H9 (cell line): ENCODE results near the gene FARP2. TPM values are rescaled to one million over a fixed set of nuclear protein-coding genes. Genes with fewer than 3 reads are reported as not detected.

Experiments
- DNase-seq: peaks from one replicate; pipeline ENCODE4 v3.0.0-alpha.2; 2017
- H2AFZ ChIP-seq: one replicate; pipeline ENCODE4 v1.6.1; 2013; ENCODE audit warnings: mild to moderate bottlenecking, low read length, control low read depth, moderate library complexity
- H2AK5ac ChIP-seq: 2 replicates; pipeline ENCODE4 v1.6.1; 2013; ENCODE audit warnings: low read length, control low read depth, mixed read lengths; ENCODE audit not compliant: insufficient read length
- H2BK120ac ChIP-seq: one replicate; pipeline ENCODE4 v1.6.1; 2013; ENCODE audit warnings: low read depth, mild to moderate bottlenecking, low read length, control low read depth, inconsistent platforms; ENCODE audit not compliant: poor library complexity, severe bottlenecking
- H2BK12ac ChIP-seq: 2 replicates; pipeline ENCODE4 v1.6.1; 2013; ENCODE audit warnings: low read length, control low read depth, mixed read lengths, low read depth; ENCODE audit not compliant: insufficient read length
- H2BK15ac ChIP-seq: 2 replicates; pipeline ENCODE4 v1.6.1; 2013; ENCODE audit warnings: low read depth, low read length, control low read depth
- H2BK20ac ChIP-seq: one replicate; pipeline ENCODE4 v1.6.1; 2013; ENCODE audit warnings: low read depth, mild to moderate bottlenecking, low read length, control low read depth, inconsistent platforms; ENCODE audit not compliant: poor library complexity, severe bottlenecking
- H2BK5ac ChIP-seq: 2 replicates; pipeline ENCODE4 v1.6.1; 2013; ENCODE audit warnings: low read length, control low read depth, mixed read lengths; ENCODE audit not compliant: insufficient read length
- H3K14ac ChIP-seq: 2 replicates; pipeline ENCODE4 v1.6.1; 2013; ENCODE audit warnings: low read length, control low read depth; ENCODE audit not compliant: insufficient read depth
- H3K18ac ChIP-seq: 2 replicates; pipeline ENCODE4 v1.6.1; 2013; ENCODE audit warnings: low read depth, mild to moderate bottlenecking, mixed read lengths, low read length, control low read depth; ENCODE audit not compliant: insufficient read length
- H3K23ac ChIP-seq: 2 replicates; pipeline ENCODE4 v1.6.1; 2013; ENCODE audit warnings: low read length, control low read depth, mixed read lengths, low read depth; ENCODE audit not compliant: insufficient read length
- H3K23me2 ChIP-seq: 2 replicates; pipeline ENCODE4 v1.6.1; 2013; ENCODE audit warnings: low read depth, mild to moderate bottlenecking, mixed read lengths, low read length, control low read depth; ENCODE audit not compliant: insufficient read length, poor library complexity, severe bottlenecking
- H3K27ac ChIP-seq: 2 replicates; pipeline ENCODE4 v1.5.1; 2013; ENCODE audit warnings: low read length, control low read depth, mixed read lengths, low read depth; ENCODE audit not compliant: insufficient read length
- H3K27me3 ChIP-seq: 2 replicates; pipeline ENCODE4 v1.6.1; 2013; ENCODE audit warnings: low read length, control low read depth, inconsistent platforms; ENCODE audit not compliant: insufficient read depth
- H3K4ac ChIP-seq: 2 replicates; pipeline ENCODE4 v1.6.1; 2013; ENCODE audit warnings: low read depth, mild to moderate bottlenecking, control low read depth, inconsistent platforms, low read length, moderate library complexity
- H3K4me1 ChIP-seq: 2 replicates; pipeline ENCODE4 v1.6.1; 2013; ENCODE audit warnings: low read length, control low read depth, inconsistent platforms; ENCODE audit not compliant: insufficient read depth
- H3K4me2 ChIP-seq: 2 replicates; pipeline ENCODE4 v1.6.1; 2013; ENCODE audit warnings: low read length, control low read depth, mixed read lengths; ENCODE audit not compliant: insufficient read length, insufficient read depth
- H3K56ac ChIP-seq: 2 replicates; pipeline ENCODE4 v1.6.1; 2013; ENCODE audit warnings: low read depth, mild to moderate bottlenecking, mixed read lengths, low read length, control low read depth; ENCODE audit not compliant: insufficient read length
- H3K79me1 ChIP-seq: 2 replicates; pipeline ENCODE4 v1.6.1; 2013; ENCODE audit warnings: low read depth, mild to moderate bottlenecking, moderate library complexity, low read length, control low read depth, inconsistent platforms; ENCODE audit not compliant: insufficient read depth, poor library complexity, severe bottlenecking
- H3K79me2 ChIP-seq: 2 replicates; pipeline ENCODE4 v1.6.1; 2013; ENCODE audit warnings: low read length, control low read depth, inconsistent platforms; ENCODE audit not compliant: insufficient read depth
- H3K9ac ChIP-seq: 2 replicates; pipeline ENCODE4 v1.6.1; 2013; ENCODE audit warnings: low read length, control low read depth, mixed read lengths; ENCODE audit not compliant: insufficient read length; ENCODE audit errors: extremely low read depth
- H3K9me3 ChIP-seq: one replicate; pipeline ENCODE4 v1.6.1; 2013; ENCODE audit warnings: low read depth, low read length, inconsistent platforms; ENCODE audit not compliant: control insufficient read depth
- H3T11ph ChIP-seq: one replicate; pipeline ENCODE4 v1.6.1; 2013; ENCODE audit warnings: mild to moderate bottlenecking, low read length, control low read depth, inconsistent platforms
- H4K20me1 ChIP-seq: one replicate; pipeline ENCODE4 v1.6.1; 2013; ENCODE audit not compliant: control insufficient read depth, insufficient read length, insufficient read depth
- H4K5ac ChIP-seq: 2 replicates; pipeline ENCODE4 v1.6.1; 2013; ENCODE audit warnings: low read depth, mild to moderate bottlenecking, mixed read lengths, low read length, control low read depth; ENCODE audit not compliant: insufficient read length
- H4K8ac ChIP-seq: replicated peaks from 2 replicates; pipeline ENCODE4 v1.6.1; 2013; ENCODE audit warnings: low read length, control low read depth, mixed read lengths, low read depth; ENCODE audit not compliant: insufficient read length
- H4K91ac ChIP-seq: 2 replicates; pipeline ENCODE4 v1.6.1; 2013; ENCODE audit warnings: low read depth, mild to moderate bottlenecking, moderate library complexity, mixed read lengths, low read length, control low read depth; ENCODE audit not compliant: insufficient read length
- H3K27ac Mint-ChIP-seq, 3 experiments: 2 replicates in 2 of 3; 3 replicates in 1 of 3; pipeline ENCODE4 v1.8.0; 2020 to 2021; ENCODE audit warnings: mixed read lengths in 3 of 3, mild to moderate bottlenecking in 1 of 3, moderate library complexity in 1 of 3
- H3K27me3 Mint-ChIP-seq: 2 replicates; pipeline ENCODE4 v1.8.0; 2021; ENCODE audit warnings: low read depth, mild to moderate bottlenecking, moderate library complexity, mixed read lengths
- H3K36me3 Mint-ChIP-seq, 3 experiments: 2 replicates in 2 of 3; 3 replicates in 1 of 3; pipeline ENCODE4 v1.8.0; 2020 to 2021; ENCODE audit warnings: low read depth in 3 of 3, mixed read lengths in 3 of 3; ENCODE audit not compliant: insufficient read depth in 1 of 3
- H3K4me1 Mint-ChIP-seq, 2 experiments: 2 replicates each; pipeline ENCODE4 v1.8.0; 2020; ENCODE audit warnings: mixed read lengths in 2 of 2
- H3K4me3 Mint-ChIP-seq, 2 experiments: 2 replicates in 1 of 2; 3 replicates in 1 of 2; pipeline ENCODE4 v1.8.0; 2020 to 2021; ENCODE audit warnings: mild to moderate bottlenecking in 2 of 2, mixed read lengths in 2 of 2, moderate library complexity in 1 of 2
- H3K9me3 Mint-ChIP-seq, 2 experiments: 2 replicates in 1 of 2; 3 replicates in 1 of 2; pipeline ENCODE4 v1.8.0; 2020; ENCODE audit warnings: mild to moderate bottlenecking in 2 of 2, mixed read lengths in 2 of 2, moderate library complexity in 1 of 2
- WGBS: extraction: QIAGEN DNeasy Blood & Tissue Kit; methylation state at CpG from one replicate; pipeline ENCODE4 v1.1.7; 2013; ENCODE audit warnings: missing lambda C conversion rate, low lambda C conversion rate, mixed read lengths; ENCODE audit not compliant: insufficient read length; ENCODE audit errors: extremely low coverage; 5-methylcytosine and 5-hydroxymethylcytosine counted together
- total RNA-seq: library from RNA; stranded (reverse); gene quantifications from 2 replicates; pipeline ENCODE4 v1.2.1, GENCODE V29; 2021
- TF ChIP-seq, protein P1 (sequence below): fragments of 200-600 bp; sonication (generic); conservative IDR thresholded peaks from 3 replicates; pipeline ENCODE4 v1.8.0; 2021; ENCODE audit warnings: antibody characterized with exemption, mild to moderate bottlenecking

FARP2 gene
- total RNA-seq, 1 experiment from 2014 or later = 33.9 TPM

DNA sequence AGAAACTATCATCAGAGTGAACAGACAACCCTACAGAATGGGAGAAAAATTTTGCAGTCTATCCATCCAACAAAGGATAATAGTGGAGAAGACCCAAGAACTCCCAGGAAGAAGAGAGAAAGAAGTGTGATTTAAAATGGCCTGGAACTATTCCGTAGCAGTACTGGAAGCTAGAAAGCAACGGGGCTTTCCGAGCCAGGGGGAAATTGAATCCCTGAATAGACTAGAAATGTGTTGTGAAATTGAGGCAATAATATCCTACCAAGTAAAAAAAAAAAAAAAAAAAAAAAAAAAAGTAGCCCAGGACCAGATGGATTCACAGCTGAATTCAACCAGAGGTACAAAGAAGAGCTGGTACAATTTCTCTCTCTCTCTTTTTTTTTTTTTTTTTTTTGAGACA is 69.3 kb downstream of the FARP2 start:
- Histone ChIP-seq H3K23me2 (no peaks in the 10 kb centered on the region), H2BK12ac (no peak overlapping the region), H4K8ac (no peak overlapping the region), H4K20me1 (no peaks in the 10 kb centered on the region), H3K23ac (no peak overlapping the region), H3K14ac (no peak overlapping the region), H4K5ac (no peak overlapping the region), H2BK15ac (no peak overlapping the region), H3K4me2 (no peak overlapping the region), H2BK20ac (no peak overlapping the region), H3K4ac (no peak overlapping the region), H3K27ac (no peak overlapping the region), H3K9me3 (no peaks in the 10 kb centered on the region), H3T11ph (no peak overlapping the region), H3K27me3 (no peaks in the 10 kb centered on the region), H3K9ac (no peak overlapping the region), H3K18ac (no peak overlapping the region), H3K79me1 (no peaks in the 10 kb centered on the region), H2BK5ac (no peak overlapping the region), H3K79me2 (no peaks in the 10 kb centered on the region), H3K4me1 (no peaks in the 10 kb centered on the region), H3K56ac (no peak overlapping the region), H2AFZ (no peak overlapping the region), H4K91ac (no peak overlapping the region), H2BK120ac (no peak overlapping the region), H2AK5ac (no peak overlapping the region)
- no peak for DNase-seq
- TF ChIP-seq, protein P1, sequence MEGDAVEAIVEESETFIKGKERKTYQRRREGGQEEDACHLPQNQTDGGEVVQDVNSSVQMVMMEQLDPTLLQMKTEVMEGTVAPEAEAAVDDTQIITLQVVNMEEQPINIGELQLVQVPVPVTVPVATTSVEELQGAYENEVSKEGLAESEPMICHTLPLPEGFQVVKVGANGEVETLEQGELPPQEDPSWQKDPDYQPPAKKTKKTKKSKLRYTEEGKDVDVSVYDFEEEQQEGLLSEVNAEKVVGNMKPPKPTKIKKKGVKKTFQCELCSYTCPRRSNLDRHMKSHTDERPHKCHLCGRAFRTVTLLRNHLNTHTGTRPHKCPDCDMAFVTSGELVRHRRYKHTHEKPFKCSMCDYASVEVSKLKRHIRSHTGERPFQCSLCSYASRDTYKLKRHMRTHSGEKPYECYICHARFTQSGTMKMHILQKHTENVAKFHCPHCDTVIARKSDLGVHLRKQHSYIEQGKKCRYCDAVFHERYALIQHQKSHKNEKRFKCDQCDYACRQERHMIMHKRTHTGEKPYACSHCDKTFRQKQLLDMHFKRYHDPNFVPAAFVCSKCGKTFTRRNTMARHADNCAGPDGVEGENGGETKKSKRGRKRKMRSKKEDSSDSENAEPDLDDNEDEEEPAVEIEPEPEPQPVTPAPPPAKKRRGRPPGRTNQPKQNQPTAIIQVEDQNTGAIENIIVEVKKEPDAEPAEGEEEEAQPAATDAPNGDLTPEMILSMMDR = no peak
- Mint-ChIP-seq H3K27me3 (no peaks in the 10 kb centered on the region), H3K4me1 (no peaks in the 10 kb centered on the region), H3K27ac (no peak overlapping the region), H3K36me3 (peaks cover 29 to 44% (median 38%) of the 10 kb centered on the region in 3 experiments), H3K9me3 (peaks cover under 1 to 8% of the 10 kb centered on the region in 2 experiments; a peak in 4 of 5 replicates), H3K4me3 (no peak overlapping the region)
- no CpG with 5 or more reads among the region's 3 CpGs for WGBS
